Pancreas (tissue), 10 donors: Measurements from ENCODE around the gene MIER2. TPM values are rescaled to one million over a fixed set of nuclear protein-coding genes. Genes with fewer than 3 reads are reported as not detected.

Experiments
- ATAC-seq, 4 donors: fragments of 200-7000 bp; cut with Tn5 transposase; one replicate each; pipeline versions ENCODE4 v1.8.0 to v1.9.1; 2020; ENCODE audit warnings: mild to moderate bottlenecking in 4 of 4, moderate library complexity in 4 of 4
- DNase-seq, 6 donors: peaks; one replicate each; pipeline ENCODE4 v3.0.0-alpha.2; 2020
- FAIRE-seq: peaks from 2 replicates; lab custom pipeline; 2012; peaks lifted over from hg19 to GRCh38; lab: Jason Lieb, UNC
- H3K27ac ChIP-seq, 4 donors: fragments of 200-600 bp; sonication (generic); 1 replicate in 3 of 4; 2 replicates in 1 of 4; pipeline versions ENCODE4 v1.5.0 to v1.8.0; 2020
- H3K27me3 ChIP-seq, 4 donors: fragments of 200-600 bp; one replicate each; pipeline ENCODE4 v1.8.0; 2021
- H3K36me3 ChIP-seq, 3 donors: fragments of 200-600 bp; sonication (generic) in 1 of 3; one replicate each; pipeline versions ENCODE4 v1.5.0 to v1.8.0; 2020 to 2021
- H3K4me1 ChIP-seq, 3 donors: fragments of 200-600 bp; one replicate each; pipeline ENCODE4 v1.8.0; 2021
- H3K4me3 ChIP-seq, 4 donors: fragments of 200-600 bp; sonication (generic) in 2 of 4; one replicate each; pipeline versions ENCODE4 v1.5.0 to v1.8.0; 2020 to 2021
- H3K9me3 ChIP-seq, 4 donors: fragments of 200-600 bp; one replicate each; pipeline ENCODE4 v1.8.0; 2021
- WGBS, 2 donors: extraction: QIAGEN DNeasy Blood & Tissue Kit; methylation state at CpG; one replicate each; pipeline ENCODE4 v1.1.7; 2013; 5-methylcytosine and 5-hydroxymethylcytosine counted together
- intact Hi-C, 3 donors: fragments of 100-400 bp; cut with DNase I; formaldehyde crosslinking; loops; one replicate each; pipeline versions ENCODE4 v1.11.1 to v1.14.2; 2022
- polyA plus RNA-seq, 2 donors: library from polyadenylated mRNA; stranded (reverse); fragments of 200-250 nt; gene quantifications; one replicate each; pipeline ENCODE4 v1.2.3, GENCODE V29; 2013
- total RNA-seq, 6 donors: library from RNA; stranded (reverse); fragmentation: NEBNext Ultra II Directional in 4 of 6; extraction: Animal tissue kit (Norgen Biotek cat#: 25700) in 4 of 6; gene quantifications; one replicate each; pipeline versions ENCODE4 v1.2.1 to v1.2.4, GENCODE V29; 2021 to 2023
- TF ChIP-seq, protein P1 (sequence below), 4 donors: fragments of 200-600 bp; sonication (generic) in 3 of 4; IDR thresholded peaks; one replicate each; pipeline versions ENCODE4 v1.5.0 to v1.8.0; 2021; ENCODE audit warnings: antibody characterized with exemption in 4 of 4
- donor health status: healthy with polysubstance abuse.
- donor health status: DM: no; HTN: no; CAD: no; lungs with moderate emphysema.
- donor health status: DM: no; HTN: no; CAD: no.
- donor health status: control.
- donor health status: control.
- donor health status: Bipolar disorder and iron deficiency.
- donor health status: DM: yes; HTN: yes; CAD: no.
- donor health status: DM: no; HTN: no; CAD: no.
- donor health status: DM: no; HTN: no; CAD: no.
- donor health status: DM: yes; HTN: yes; CAD: no.

Gene MIER2
- total and polyA plus RNA-seq, 8 donors: 6.9 to 20.1 (median 9.9) TPM

DNA sequence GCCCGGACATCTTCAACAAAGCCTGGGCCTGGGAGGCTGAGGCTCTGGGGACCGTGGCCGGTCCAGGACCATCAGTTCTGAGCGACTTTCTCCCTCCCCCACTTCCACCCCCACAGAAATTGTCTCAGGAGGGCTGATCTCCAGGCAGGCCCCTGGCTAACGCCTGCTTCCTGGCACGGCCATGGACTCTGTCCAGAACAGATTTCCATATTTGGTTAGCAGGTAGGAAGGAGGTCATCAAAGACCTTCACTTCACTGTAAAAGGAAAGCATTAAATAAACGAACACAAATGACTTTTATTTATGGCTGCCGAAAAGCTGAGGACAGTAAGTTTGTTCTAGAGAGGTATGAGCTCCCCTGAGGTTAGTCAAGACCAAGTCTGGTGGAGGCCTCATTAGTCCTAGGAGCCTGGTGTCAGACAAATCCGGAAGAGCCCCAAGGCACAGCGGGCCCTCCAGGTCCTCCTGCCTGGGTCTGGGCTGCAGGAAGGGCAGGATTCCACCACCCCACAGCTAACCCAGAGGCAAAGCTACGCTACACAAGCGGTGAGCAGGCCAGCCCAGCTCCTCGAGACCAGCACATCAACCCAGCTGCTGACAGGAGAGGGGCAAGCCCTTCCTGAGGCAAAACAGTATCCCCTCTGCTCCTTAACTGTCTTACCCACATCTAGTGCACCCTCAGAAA is 48.8 kb downstream of the MIER2 start:
- WGBS, 2 donors: 56 to 59% methylated on average over 13 of the region's 13 CpGs
- Histone ChIP-seq H3K4me1 (peaks cover 0 to 12% (median 3%) of the 10 kb centered on the region in 3 donors), H3K27ac (peak overlapping the region in 2 of 4 donors; percentile 4 to 69), H3K4me3 (no peak overlapping the region), H3K9me3 (no peaks in the 10 kb centered on the region), H3K36me3 (no peaks in the 10 kb centered on the region), H3K27me3 (no peaks in the 10 kb centered on the region)
- FAIRE-seq (no peak), ATAC-seq (peak in 3 of 4 donors; percentile 46 to 57 (median 48)), DNase-seq (peak in 2 of 6 donors; percentile 42 to 59)
- TF ChIP-seq, protein P1, sequence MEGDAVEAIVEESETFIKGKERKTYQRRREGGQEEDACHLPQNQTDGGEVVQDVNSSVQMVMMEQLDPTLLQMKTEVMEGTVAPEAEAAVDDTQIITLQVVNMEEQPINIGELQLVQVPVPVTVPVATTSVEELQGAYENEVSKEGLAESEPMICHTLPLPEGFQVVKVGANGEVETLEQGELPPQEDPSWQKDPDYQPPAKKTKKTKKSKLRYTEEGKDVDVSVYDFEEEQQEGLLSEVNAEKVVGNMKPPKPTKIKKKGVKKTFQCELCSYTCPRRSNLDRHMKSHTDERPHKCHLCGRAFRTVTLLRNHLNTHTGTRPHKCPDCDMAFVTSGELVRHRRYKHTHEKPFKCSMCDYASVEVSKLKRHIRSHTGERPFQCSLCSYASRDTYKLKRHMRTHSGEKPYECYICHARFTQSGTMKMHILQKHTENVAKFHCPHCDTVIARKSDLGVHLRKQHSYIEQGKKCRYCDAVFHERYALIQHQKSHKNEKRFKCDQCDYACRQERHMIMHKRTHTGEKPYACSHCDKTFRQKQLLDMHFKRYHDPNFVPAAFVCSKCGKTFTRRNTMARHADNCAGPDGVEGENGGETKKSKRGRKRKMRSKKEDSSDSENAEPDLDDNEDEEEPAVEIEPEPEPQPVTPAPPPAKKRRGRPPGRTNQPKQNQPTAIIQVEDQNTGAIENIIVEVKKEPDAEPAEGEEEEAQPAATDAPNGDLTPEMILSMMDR (IDR thresholded peaks at IDR 0.05): no peak
- intact Hi-C loops: no loop called here

DNA sequence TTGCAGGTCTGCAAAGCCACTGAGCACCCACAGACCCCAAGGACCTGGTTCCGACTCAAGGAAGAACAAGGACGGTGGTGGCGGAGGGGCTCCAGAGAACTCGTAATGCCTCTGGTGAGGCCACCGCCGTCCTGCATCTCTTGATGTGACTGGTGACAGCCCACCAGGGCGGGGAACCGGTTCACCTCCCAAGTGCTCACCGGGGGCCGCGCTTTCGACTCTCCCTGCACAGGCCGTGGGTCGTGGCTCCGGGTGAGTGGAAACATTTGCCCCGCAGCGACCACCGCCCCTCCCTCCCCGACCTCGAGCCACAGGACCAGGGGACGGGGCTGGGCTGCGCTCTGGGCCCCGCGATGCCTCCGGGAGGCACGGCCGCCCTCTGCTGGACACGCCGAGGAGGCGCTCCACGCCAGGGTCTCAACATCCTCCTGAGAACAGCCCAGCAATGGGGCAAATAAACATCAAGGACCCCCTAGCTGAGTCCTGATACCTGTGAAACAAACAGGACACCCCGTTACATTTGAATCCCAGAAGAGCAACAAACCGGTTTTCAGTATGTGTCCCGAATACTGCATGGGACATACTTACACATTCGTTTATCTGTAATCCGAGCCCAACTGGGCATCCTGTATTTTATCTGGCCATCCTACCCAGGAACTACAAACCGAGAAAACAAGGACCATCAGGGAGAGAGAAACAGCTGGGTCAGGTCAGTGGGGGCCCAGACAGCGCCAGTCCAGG is 49.5 kb downstream of the MIER2 start:
- ATAC-seq (peak; percentile 38 to 75 (median 68)), DNase-seq (peak in 3 of 6 donors; percentile 57 to 86 (median 74)), FAIRE-seq (no peak)
- Histone ChIP-seq H3K4me1 (peaks cover 0 to 12% (median 10%) of the 10 kb centered on the region in 3 donors), H3K27me3 (no peaks in the 10 kb centered on the region), H3K27ac (peak overlapping the region in 2 of 4 donors; percentile 4 to 69), H3K4me3 (no peak overlapping the region), H3K9me3 (no peaks in the 10 kb centered on the region), H3K36me3 (no peaks in the 10 kb centered on the region)
- intact Hi-C loops: no loop called here
- 12 to 13% methylated on average over 37 to 38 of the region's 38 CpGs for WGBS, 2 donors
- TF ChIP-seq, protein P1 (IDR thresholded peaks at IDR 0.05): peak; percentile 43 to 69 (median 60)

DNA sequence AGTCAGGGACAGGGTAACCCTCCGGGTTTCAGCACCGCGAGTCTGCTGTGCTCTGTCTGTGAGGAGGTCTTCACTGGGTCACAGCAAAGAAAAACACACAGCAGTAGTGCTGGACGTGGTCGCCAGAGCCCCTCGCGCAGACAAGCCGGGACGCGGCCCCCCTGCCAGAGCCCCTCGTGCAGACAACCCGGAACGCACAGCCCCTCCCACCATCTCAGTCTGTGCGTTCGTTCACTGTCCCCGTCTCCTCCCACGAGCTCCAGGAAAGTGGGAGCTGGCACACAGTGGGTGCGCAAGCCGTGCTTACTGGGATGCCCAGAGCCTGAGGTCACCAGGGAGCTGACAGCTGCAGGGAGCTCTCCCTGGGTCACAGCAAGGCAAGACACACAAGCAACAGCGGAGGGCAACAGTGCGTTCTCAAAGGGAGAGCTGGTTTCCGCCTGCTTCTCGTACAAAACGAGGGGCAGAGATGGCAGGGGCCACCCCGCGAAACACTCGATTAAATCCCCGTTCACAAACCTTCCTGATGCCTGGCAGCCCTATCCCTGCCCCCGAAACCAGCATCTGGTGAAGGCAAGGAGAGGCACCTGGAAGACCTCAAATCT is 50.2 kb downstream of the MIER2 start:
- Histone ChIP-seq H3K27me3 (no peaks in the 10 kb centered on the region), H3K9me3 (no peaks in the 10 kb centered on the region), H3K27ac (no peak overlapping the region), H3K4me1 (peaks cover 0 to 12% (median 10%) of the 10 kb centered on the region in 3 donors), H3K36me3 (no peaks in the 10 kb centered on the region), H3K4me3 (no peak overlapping the region)
- intact Hi-C loops: no loop called here
- TF ChIP-seq, protein P1 (IDR thresholded peaks at IDR 0.05): no peak
- FAIRE-seq: no peak
- ATAC-seq: peak in 1 of 4 donors; percentile 12
- WGBS, 2 donors: 8 to 11% methylated on average over 29 of the region's 29 CpGs
- DNase-seq: peak in 2 of 6 donors; percentile 56 to 57

DNA sequence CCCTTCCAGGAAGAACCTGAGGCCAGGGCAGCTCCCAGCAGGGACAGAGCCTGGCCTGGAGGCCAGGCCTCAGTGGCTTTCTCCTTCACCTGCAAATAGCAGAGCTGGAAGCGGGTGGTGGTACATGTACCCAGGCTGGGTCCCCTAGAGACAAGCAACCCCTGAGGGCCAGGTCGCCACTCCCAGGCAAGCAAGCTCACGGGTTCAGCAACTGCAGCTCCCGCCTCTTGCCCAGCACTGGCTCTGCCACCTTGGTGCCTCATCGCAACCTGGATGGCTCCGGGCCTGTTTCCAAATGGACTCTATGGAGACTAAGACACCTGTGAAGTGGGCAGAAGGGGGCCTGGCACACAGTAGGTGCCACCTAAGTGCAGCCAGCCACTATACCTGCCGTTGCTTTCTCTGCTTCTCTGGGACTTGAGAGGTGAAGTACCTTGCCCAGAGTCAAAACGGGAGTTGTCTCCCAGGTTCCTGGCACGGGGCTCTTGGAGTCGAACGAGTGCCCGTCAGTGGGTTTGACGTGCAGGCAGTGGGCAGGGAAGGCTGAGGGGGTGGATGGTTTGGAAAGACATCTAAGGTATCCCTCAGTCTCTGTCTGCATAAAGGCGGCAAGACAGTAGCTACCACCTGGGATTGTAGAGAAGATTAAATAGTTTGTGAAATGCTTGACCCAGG is 51.0 kb downstream of the MIER2 start:
- no peak overlapping the region for H3K27ac ChIP-seq
- H3K9me3 ChIP-seq: no peaks in the 10 kb centered on the region
- no peaks in the 10 kb centered on the region for H3K27me3 ChIP-seq
- ATAC-seq (no peak), DNase-seq (peak in 1 of 6 donors; percentile 59), FAIRE-seq (no peak)
- no peak overlapping the region for H3K4me3 ChIP-seq
- H3K4me1 ChIP-seq: peaks cover 0 to 12% (median 10%) of the 10 kb centered on the region in 3 donors
- no peaks in the 10 kb centered on the region for H3K36me3 ChIP-seq
- intact Hi-C loops: no loop called here
- 58 to 63% methylated on average over 14 of the region's 14 CpGs for WGBS, 2 donors
- TF ChIP-seq, protein P1 (IDR thresholded peaks at IDR 0.05): no peak
